H1 (cell line): ENCODE measurements around the gene TINAG. TPM values are rescaled to one million over a fixed set of nuclear protein-coding genes. Genes with fewer than 3 reads are reported as not detected.

Experiments used
- CTCF ChIA-PET: fragments of 300-600 bp; sonication (Branson Sonifier 250); formaldehyde crosslinking; loops from one replicate; lab custom pipeline; 2021; ENCODE audit not compliant: partially characterized antibody; lab: Charles Lee
- POLR2A ChIA-PET: fragments of 300-600 bp; sonication (Branson Sonifier 250); formaldehyde crosslinking; loops from one replicate; lab custom pipeline; 2021; ENCODE audit warnings: inconsistent platforms; ENCODE audit not compliant: partially characterized antibody; lab: Charles Lee
- DNase-seq, 2 experiments: peaks; one replicate each; pipeline versions ENCODE4 v3.0.0 to v3.0.0-alpha.2; 2010 to 2022; ENCODE audit warnings: low spot score in 2 of 2, low read depth in 1 of 2, mixed read lengths in 1 of 2
- FAIRE-seq: peaks from 2 replicates; lab custom pipeline; 2011; peaks lifted over from hg19 to GRCh38; lab: Jason Lieb, UNC
- H2AFZ ChIP-seq: 2 replicates; pipeline ENCODE4 v1.8.1; 2012; ENCODE audit warnings: low read length, inconsistent platforms
- H2AK5ac ChIP-seq: 2 replicates; pipeline ENCODE4 v1.6.1; 2013; ENCODE audit warnings: low read depth, low read length
- H2BK120ac ChIP-seq: replicated peaks from 2 replicates; pipeline ENCODE3; 2013; ENCODE audit warnings: low read depth, low read length, inconsistent platforms
- H2BK12ac ChIP-seq: 2 replicates; pipeline ENCODE4 v1.6.1; 2013; ENCODE audit warnings: low read depth, low read length
- H2BK15ac ChIP-seq: 2 replicates; pipeline ENCODE4 v1.6.1; 2013; ENCODE audit warnings: low read length
- H2BK20ac ChIP-seq: 2 replicates; pipeline ENCODE4 v1.6.1; 2013; ENCODE audit warnings: low read length
- H2BK5ac ChIP-seq: 2 replicates; pipeline ENCODE4 v1.6.1; 2013; ENCODE audit warnings: low read depth, low read length
- H3K14ac ChIP-seq: 2 replicates; pipeline ENCODE4 v1.6.1; 2013; ENCODE audit warnings: inconsistent platforms; ENCODE audit not compliant: insufficient read length
- H3K18ac ChIP-seq: 2 replicates; pipeline ENCODE4 v1.6.1; 2013; ENCODE audit warnings: low read length; ENCODE audit errors: extremely low read depth
- H3K23ac ChIP-seq: 2 replicates; pipeline ENCODE4 v1.6.1; 2013; ENCODE audit warnings: inconsistent platforms; ENCODE audit not compliant: insufficient read length
- H3K23me2 ChIP-seq: 2 replicates; pipeline ENCODE4 v1.6.1; 2013; ENCODE audit warnings: low read depth, low read length
- H3K27ac ChIP-seq: 2 replicates; pipeline ENCODE4 v1.6.1; 2011; ENCODE audit warnings: low read depth, low read length, inconsistent platforms
- H3K27me3 ChIP-seq, 4 experiments: replicated peaks in 1 of 4; 1 replicate in 1 of 4; 2 replicates in 3 of 4; pipeline versions ENCODE4 v1.6.1 to v1.8.1; 2011 to 2013; ENCODE audit warnings: low read length in 3 of 4, mild to moderate bottlenecking in 3 of 4, inconsistent platforms in 2 of 4, mixed read lengths in 2 of 4, moderate library complexity in 1 of 4; ENCODE audit not compliant: control insufficient read depth in 3 of 4, insufficient read depth in 3 of 4; ENCODE audit errors: extremely low read depth in 1 of 4
- H3K36me3 ChIP-seq, 4 experiments: 2 replicates each; pipeline versions ENCODE4 v1.6.1 to v1.8.1; 2011 to 2013; ENCODE audit warnings: mild to moderate bottlenecking in 4 of 4, low read length in 3 of 4, moderate library complexity in 2 of 4, control low read depth in 1 of 4, inconsistent platforms in 1 of 4; ENCODE audit not compliant: insufficient read depth in 4 of 4, control insufficient read depth in 2 of 4
- H3K4ac ChIP-seq: replicated peaks from 2 replicates; pipeline ENCODE3; 2013; ENCODE audit warnings: low read length, low read depth, mixed read lengths, inconsistent platforms; ENCODE audit not compliant: insufficient read length
- H3K4me1 ChIP-seq, 4 experiments: replicated peaks in 1 of 4; 1 replicate in 1 of 4; 2 replicates in 3 of 4; pipeline versions ENCODE4 v1.6.1 to v1.8.1; 2011 to 2013; ENCODE audit warnings: low read length in 3 of 4, inconsistent platforms in 2 of 4, mixed read lengths in 1 of 4; ENCODE audit not compliant: insufficient read depth in 4 of 4, control insufficient read depth in 3 of 4
- H3K4me2 ChIP-seq, 2 experiments: 2 replicates each; pipeline versions ENCODE4 v1.6.1 to v1.8.1; 2011 to 2013; ENCODE audit warnings: low read depth in 2 of 2, low read length in 2 of 2, control low read depth in 1 of 2, inconsistent platforms in 1 of 2, mild to moderate bottlenecking in 1 of 2; ENCODE audit not compliant: insufficient read depth in 1 of 2
- H3K4me3 ChIP-seq, 4 experiments: fragments of 200-600, 300-600 bp in 1 of 4; sonication (generic), shearing (Covaris generic), sonication (Bioruptor Twin) in 1 of 4; 2 replicates each; pipeline versions ENCODE4 v1.5.1 to v1.8.1; 2011 to 2016; ENCODE audit warnings: low read length in 4 of 4, low read depth in 3 of 4, control low read depth in 2 of 4, inconsistent platforms in 2 of 4, mild to moderate bottlenecking in 2 of 4, mixed read lengths in 1 of 4, moderate library complexity in 1 of 4; ENCODE audit not compliant: insufficient read depth in 2 of 4; ENCODE audit errors: extremely low read depth in 1 of 4
- H3K56ac ChIP-seq: replicated peaks from 2 replicates; pipeline ENCODE3; 2013; ENCODE audit warnings: low read depth, mild to moderate bottlenecking, mixed read lengths, low read length, inconsistent platforms; ENCODE audit not compliant: insufficient read length
- H3K79me1 ChIP-seq: 2 replicates; pipeline ENCODE4 v1.6.1; 2013; ENCODE audit warnings: low read depth, low read length, control low read depth
- H3K79me2 ChIP-seq, 2 experiments: 2 replicates each; pipeline versions ENCODE4 v1.6.1 to v1.8.1; 2012 to 2013; ENCODE audit warnings: low read length in 2 of 2, mild to moderate bottlenecking in 2 of 2, inconsistent platforms in 1 of 2; ENCODE audit not compliant: insufficient read depth in 2 of 2, control insufficient read depth in 1 of 2
- H3K9ac ChIP-seq, 4 experiments: replicated peaks in 1 of 4; 1 replicate in 1 of 4; 2 replicates in 3 of 4; pipeline versions ENCODE4 v1.6.1 to v1.8.1; 2011 to 2013; ENCODE audit warnings: low read depth in 3 of 4, low read length in 3 of 4, control low read depth in 2 of 4, mild to moderate bottlenecking in 2 of 4, moderate library complexity in 2 of 4, inconsistent platforms in 1 of 4; ENCODE audit errors: extremely low read depth in 1 of 4
- H3K9me3 ChIP-seq, 2 experiments: 2 replicates each; pipeline versions ENCODE4 v1.6.1 to v1.8.1; 2012 to 2013; ENCODE audit warnings: mild to moderate bottlenecking in 2 of 2, moderate library complexity in 2 of 2, control low read depth in 1 of 2, inconsistent platforms in 1 of 2, low read depth in 1 of 2, low read length in 1 of 2, mixed read lengths in 1 of 2; ENCODE audit not compliant: insufficient read depth in 2 of 2
- H4K20me1 ChIP-seq, 2 experiments: replicated peaks in 1 of 2; 2 replicates each; pipeline versions ENCODE3 to v1.8.1; 2011 to 2013; ENCODE audit warnings: inconsistent platforms in 2 of 2, low read length in 2 of 2, mild to moderate bottlenecking in 1 of 2; ENCODE audit not compliant: insufficient read depth in 2 of 2, control insufficient read depth in 1 of 2
- H4K5ac ChIP-seq: 2 replicates; pipeline ENCODE4 v1.6.1; 2013; ENCODE audit warnings: low read length, low read depth, mixed read lengths, inconsistent platforms; ENCODE audit not compliant: insufficient read length
- H4K8ac ChIP-seq: 2 replicates; pipeline ENCODE4 v1.8.0; 2013; ENCODE audit warnings: mild to moderate bottlenecking, moderate library complexity, low read length, inconsistent platforms; ENCODE audit not compliant: insufficient read depth; ENCODE audit errors: extremely low read depth
- H4K91ac ChIP-seq: replicated peaks from 2 replicates; pipeline ENCODE3; 2013; ENCODE audit warnings: low read length, mixed read lengths, inconsistent platforms; ENCODE audit not compliant: insufficient read length
- ASH2L ChIP-seq: fragments of 200-600, 300-600 bp; sonication (generic); IDR thresholded peaks from one replicate; pipeline ENCODE4 v1.7.1; 2017; ENCODE audit warnings: low read length
- ATF2 ChIP-seq: IDR thresholded peaks from 2 replicates; pipeline ENCODE4 v1.6.1; 2012; ENCODE audit warnings: low read length, inconsistent platforms
- CEBPB ChIP-seq: IDR thresholded peaks from 2 replicates; pipeline ENCODE4 v1.6.1; 2012; ENCODE audit warnings: low read depth, low read length
- CREB1 ChIP-seq: IDR thresholded peaks from 2 replicates; pipeline ENCODE4 v1.6.1; 2012; ENCODE audit warnings: inconsistent platforms
- JUND ChIP-seq: IDR thresholded peaks from 2 replicates; pipeline ENCODE4 v1.6.1; 2011; ENCODE audit warnings: mild to moderate bottlenecking, improper control_type of control experiment, low read length
- MAFK ChIP-seq: IDR thresholded peaks from 2 replicates; pipeline ENCODE4 v1.6.1; 2012; ENCODE audit warnings: low read depth, mild to moderate bottlenecking, improper control_type of control experiment, low read length
- NANOG ChIP-seq: IDR thresholded peaks from 2 replicates; pipeline ENCODE4 v1.6.1; 2011; ENCODE audit warnings: low read length, low read depth, mild to moderate bottlenecking, inconsistent platforms; ENCODE audit not compliant: insufficient read depth, poor library complexity, severe bottlenecking
- PHF8 ChIP-seq: fragments of 200-600 bp; sonication (generic); conservative IDR thresholded peaks from 2 replicates; pipeline ENCODE4 v1.7.1; 2012; ENCODE audit warnings: low read depth, mild to moderate bottlenecking, inconsistent platforms, low read length, moderate library complexity
- POLR2A ChIP-seq, 2 experiments: IDR thresholded peaks; 1 replicate in 1 of 2; 2 replicates in 1 of 2; pipeline ENCODE4 v1.6.1; 2011; ENCODE audit warnings: low read depth in 2 of 2, low read length in 2 of 2, mild to moderate bottlenecking in 2 of 2; ENCODE audit errors: control extremely low read depth in 1 of 2
- SRF ChIP-seq: IDR thresholded peaks from 2 replicates; pipeline ENCODE4 v1.6.1; 2011; ENCODE audit warnings: mild to moderate bottlenecking, low read depth, low read length, moderate library complexity
- TEAD4 ChIP-seq: IDR thresholded peaks from 2 replicates; pipeline ENCODE4 v1.6.1; 2012; ENCODE audit warnings: low read depth, low read length, inconsistent platforms, mixed read lengths
- WGBS, 2 experiments: shearing (Covaris generic) in 1 of 2; methylation state at CpG; one replicate each; pipeline versions ENCODE4 v1.1.6 to v1.1.7; 2013 to 2015; ENCODE audit warnings: low lambda C conversion rate in 2 of 2, mixed read lengths in 2 of 2, inconsistent platforms in 1 of 2, low coverage in 1 of 2, missing lambda C conversion rate in 1 of 2; ENCODE audit not compliant: insufficient replicate concordance in 2 of 2, insufficient coverage in 1 of 2, insufficient read length in 1 of 2; ENCODE audit errors: extremely low coverage in 1 of 2, missing lambda C conversion rate in 1 of 2; 5-methylcytosine and 5-hydroxymethylcytosine counted together
- polyA plus RNA-seq, 7 experiments: library from polyadenylated mRNA; depleted of rRNA in 3 of 7; stranded (reverse) in 5 of 7; unstranded in 2 of 7; fragments of >200 nt in 5 of 7; fragments of 200-250 nt in 2 of 7; gene quantifications; 1 replicate in 5 of 7; 2 replicates in 1 of 7; 4 replicates in 1 of 7; pipeline versions ENCODE4 v1.2.1 to v1.2.3, GENCODE V29; 2011 to 2013; ENCODE audit warnings: missing spikeins in 2 of 7, mixed read lengths in 2 of 7
- total RNA-seq: library from RNA; stranded (reverse); fragmentation: NEBNext Ultra II Directional; extraction: Animal tissue kit (Norgen Biotek cat#: 25700); gene quantifications from 2 replicates; pipeline ENCODE4 v1.2.1, GENCODE V29; 2021
- TF ChIP-seq, protein P1 (sequence below): IDR thresholded peaks from 2 replicates; pipeline ENCODE4 v1.6.1; 2011; ENCODE audit warnings: low read depth, mild to moderate bottlenecking, low read length; ENCODE audit not compliant: insufficient read depth

The TINAG gene
- total and polyA plus RNA-seq, 2 of the 8 experiments (the other 6 are each of a cell fraction or from before 2014, with no cell fraction given), result not detected

DNA sequence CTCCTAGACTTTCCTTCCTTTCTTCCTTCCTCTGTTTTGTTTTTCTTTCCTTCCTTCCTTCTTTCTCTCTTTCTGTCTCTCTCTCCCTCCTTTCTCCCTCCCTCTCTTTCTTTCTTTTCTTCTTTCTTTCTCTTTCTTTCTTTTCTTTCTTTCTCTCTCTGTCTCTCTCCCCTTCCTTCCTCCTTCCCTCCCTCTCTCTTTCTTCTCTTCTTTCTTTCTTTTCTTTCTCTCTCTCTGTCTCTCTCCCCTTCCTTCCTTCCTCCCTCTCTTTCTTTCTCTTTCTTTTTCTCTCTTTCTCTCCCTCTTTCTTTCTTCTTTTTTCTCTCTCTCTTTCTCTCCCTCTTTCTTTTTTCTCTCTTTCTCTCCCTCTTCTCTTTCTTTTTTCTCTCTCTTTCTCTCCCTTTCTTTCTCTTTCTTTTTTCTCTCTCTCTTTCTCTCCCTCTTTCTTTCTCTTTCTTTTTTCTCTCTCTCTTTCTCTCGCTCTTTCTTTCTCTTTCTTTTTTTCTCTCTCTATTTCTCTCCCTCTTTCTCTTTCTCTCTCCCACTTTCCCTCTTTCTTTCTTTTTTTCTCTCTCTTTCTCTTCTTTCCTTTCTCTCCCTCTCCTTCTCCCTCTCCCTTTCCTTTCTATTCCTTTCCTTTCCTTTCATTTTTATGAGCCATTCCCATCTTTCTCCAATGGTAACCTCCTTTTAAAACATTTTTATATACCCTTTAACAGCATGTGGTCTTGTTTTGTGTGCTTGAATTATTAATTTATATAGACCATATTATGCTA, 2.3 kb downstream of the TINAG start:
- H3K27ac ChIP-seq, result no peak overlapping the region
- H3K23ac ChIP-seq, result no peak overlapping the region
- FAIRE-seq (no peak), DNase-seq (no peak)
- H2BK120ac ChIP-seq, result no peak overlapping the region
- H2BK12ac ChIP-seq, result no peak overlapping the region
- no peak overlapping the region for H3K9ac ChIP-seq
- H3K4me2 ChIP-seq, result no peak overlapping the region
- no peaks in the 10 kb centered on the region for H3K36me3 ChIP-seq
- H2AFZ ChIP-seq, result no peak overlapping the region
- no peak overlapping the region for H2AK5ac ChIP-seq
- 92% methylated on average over 1 of the region's 1 CpG; no CpG with 5 or more reads in 1 of the 2 experiments for WGBS, 2 experiments
- no peak overlapping the region for H2BK15ac ChIP-seq
- no peak overlapping the region for H4K91ac ChIP-seq
- no peak overlapping the region for H3K14ac ChIP-seq
- no peaks in the 10 kb centered on the region for H3K79me2 ChIP-seq
- no peak overlapping the region for H3K4me3 ChIP-seq
- H3K79me1 ChIP-seq, result no peaks in the 10 kb centered on the region
- H4K5ac ChIP-seq, result no peak overlapping the region
- H3K56ac ChIP-seq, result no peak overlapping the region
- ChIA-PET CTCF (no interaction called here), POLR2A (no interaction called here)
- no peak overlapping the region for H2BK5ac ChIP-seq
- H3K9me3 ChIP-seq, result no peaks in the 10 kb centered on the region
- H3K27me3 ChIP-seq, result no peaks in the 10 kb centered on the region
- no peaks in the 10 kb centered on the region for H4K20me1 ChIP-seq
- H3K4ac ChIP-seq, result no peak overlapping the region
- H3K23me2 ChIP-seq, result no peaks in the 10 kb centered on the region
- H3K4me1 ChIP-seq, result no peaks in the 10 kb centered on the region
- no peak overlapping the region for H3K18ac ChIP-seq
- H2BK20ac ChIP-seq, result no peak overlapping the region
- no peak overlapping the region for H4K8ac ChIP-seq
- TF ChIP-seq SRF (no peak), TEAD4 (no peak), JUND (no peak), POLR2A (IDR thresholded peaks at IDR 0.05; ENCODE audit: control extremely low read depth in 1 of 2, low read depth in 2 of 2, low read length in 2 of 2) (no peak), PHF8 (no peak), ATF2 (no peak), CEBPB (no peak), MAFK (no peak), ASH2L (no peak), NANOG (no peak), CREB1 (no peak)
- TF ChIP-seq, protein P1, sequence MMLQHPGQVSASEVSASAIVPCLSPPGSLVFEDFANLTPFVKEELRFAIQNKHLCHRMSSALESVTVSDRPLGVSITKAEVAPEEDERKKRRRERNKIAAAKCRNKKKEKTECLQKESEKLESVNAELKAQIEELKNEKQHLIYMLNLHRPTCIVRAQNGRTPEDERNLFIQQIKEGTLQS, result no peak
